GM21367 (cell line): ENCODE results near the gene LENEP.

ENCODE experiments used
- ATAC-seq: cut with Tn5 transposase; IDR thresholded peaks from one replicate; pipeline ENCODE4 v1.9.1; 2021; ENCODE audit not compliant: unreplicated experiment

The LENEP gene

GRCh38 chr1:154998818-154999570 lies 5.6 kb downstream of the LENEP start:
- ATAC-seq: no peak

- no peak for ATAC-seq
Measured at GRCh38 chr1:154999571-155000410, 6.4 kb downstream of the LENEP start.

- ATAC-seq: no peak
Measured at GRCh38 chr1:155000411-155000725, 7.0 kb downstream of the LENEP start.

- peak; percentile 24 for ATAC-seq
Measured at GRCh38 chr1:155000726-155001424, 7.5 kb downstream of the LENEP start.

GRCh38 chr1:155001425-155001674 lies 8.0 kb downstream of the LENEP start:
- no peak for ATAC-seq

- peak; percentile 33 for ATAC-seq
Measured at GRCh38 chr1:155001675-155002463, 8.5 kb downstream of the LENEP start.

- no peak for ATAC-seq
Measured at GRCh38 chr1:155002464-155003226, 9.3 kb downstream of the LENEP start, which contains the start of gene ZBTB7B. Gene ZBTB7B (plus strand): TSS chr1:155002802. CDS start chr1:155014661, 11,859 bp downstream.

- no peak for ATAC-seq
Measured at GRCh38 chr1:155003227-155003765, 9.9 kb downstream of the LENEP start.

- ATAC-seq: no peak
Measured at GRCh38 chr1:155003766-155004351, 10.5 kb downstream of the LENEP start.

GRCh38 chr1:155004352-155005075 lies 11.1 kb downstream of the LENEP start:
- no peak for ATAC-seq

GRCh38 chr1:155005076-155006011 lies 12.0 kb downstream of the LENEP start:
- ATAC-seq: no peak

- ATAC-seq: no peak
Measured at GRCh38 chr1:155006601-155007101, 13.3 kb downstream of the LENEP start.

- ATAC-seq: no peak
Measured at GRCh38 chr1:155007251-155007828, 14.0 kb downstream of the LENEP start.

- no peak for ATAC-seq
Measured at GRCh38 chr1:155008015-155008941, 14.9 kb downstream of the LENEP start.

GRCh38 chr1:155009221-155009711 lies 15.9 kb downstream of the LENEP start:
- ATAC-seq: no peak

- no peak for ATAC-seq
Measured at GRCh38 chr1:155009742-155010141, 16.4 kb downstream of the LENEP start.
